Cardiac fibroblast (primary cell): ENCODE data around the gene DUS3L.

Experiments used
- DNase-seq, 2 donors: peaks; one replicate each; pipeline versions ENCODE4 v3.0.0 to v3.0.0-alpha.2; 2010; ENCODE audit warnings: low read depth in 2 of 2
- H3K4me3 ChIP-seq, 2 donors: replicated peaks in 1 of 2; 1 replicate in 1 of 2; 2 replicates in 1 of 2; pipeline ENCODE4 v1.5.1; 2011; ENCODE audit warnings: low read depth in 2 of 2, low read length in 2 of 2, mild to moderate bottlenecking in 2 of 2, moderate library complexity in 1 of 2
- CTCF ChIP-seq: IDR thresholded peaks from one replicate; pipeline ENCODE4 v1.5.1; 2011; ENCODE audit warnings: low read depth, mild to moderate bottlenecking, low read length, inconsistent platforms

Gene DUS3L

GRCh38 chr19:5826531-5827341 lies 35.8 kb upstream of the DUS3L start:
- no peak overlapping the region for H3K4me3 ChIP-seq
- TF ChIP-seq CTCF: peak; percentile 8
- peak; percentile 23 to 47 for DNase-seq

GRCh38 chr19:5825178-5825577 lies 34.2 kb upstream of the DUS3L start:
- no peak for DNase-seq
- H3K4me3 ChIP-seq: no peak overlapping the region
- TF ChIP-seq CTCF: no peak

- DNase-seq: no peak
- no peak overlapping the region for H3K4me3 ChIP-seq
- TF ChIP-seq CTCF: no peak
These were observed 33.8 kb upstream of the DUS3L start for GRCh38 chr19:5824751-5825150.

GRCh38 chr19:5823579-5824281 lies 32.8 kb upstream of the DUS3L start:
- H3K4me3 ChIP-seq: no peak overlapping the region
- peak in 1 of 2 donors; percentile 13 for DNase-seq
- TF ChIP-seq CTCF: peak; percentile 8

- no peak for DNase-seq
- no peak for TF ChIP-seq CTCF
- no peak overlapping the region for H3K4me3 ChIP-seq
These were observed 31.4 kb upstream of the DUS3L start for GRCh38 chr19:5822181-5822844.

GRCh38 chr19:5821521-5822180 lies 30.7 kb upstream of the DUS3L start:
- DNase-seq: no peak
- H3K4me3 ChIP-seq: no peak overlapping the region
- no peak for TF ChIP-seq CTCF
